DND-41 (cell line): ENCODE results near the gene SWI5.

Source experiments
- ATAC-seq: fragments of 200-7000 bp; cut with Tn5 transposase; 3 replicates; pipeline ENCODE4 v1.9.1; 2021; ENCODE audit warnings: low read depth; ENCODE audit not compliant: insufficient read depth
- DNase-seq: peaks from one replicate; pipeline ENCODE4 v3.0.0-alpha.2; 2020
- H2AFZ ChIP-seq: 2 replicates; pipeline ENCODE4 v1.6.0; 2012; ENCODE audit warnings: low read depth, low read length
- H3K27ac ChIP-seq: 2 replicates; pipeline ENCODE4 v1.5.1; 2012; ENCODE audit warnings: low read length, inconsistent platforms
- H3K27me3 ChIP-seq: fragments of 200-600 bp; sonication (generic); 2 replicates; pipeline ENCODE4 v1.6.0; 2012; ENCODE audit warnings: low read length, mild to moderate bottlenecking, inconsistent platforms; ENCODE audit not compliant: insufficient read depth, poor library complexity
- H3K36me3 ChIP-seq: 2 replicates; pipeline ENCODE4 v1.5.1; 2012; ENCODE audit warnings: low read length, inconsistent platforms; ENCODE audit not compliant: insufficient read depth
- H3K4me1 ChIP-seq: 2 replicates; pipeline ENCODE4 v1.5.1; 2012; ENCODE audit warnings: mild to moderate bottlenecking, low read length; ENCODE audit not compliant: insufficient read depth
- H3K4me2 ChIP-seq: 2 replicates; pipeline ENCODE4 v1.6.0; 2012; ENCODE audit warnings: mild to moderate bottlenecking, moderate library complexity, low read length, inconsistent platforms; ENCODE audit not compliant: insufficient read depth
- H3K4me3 ChIP-seq, 2 experiments: fragments of 200-600 bp in 1 of 2; shearing (Covaris generic) in 1 of 2; 2 replicates each; pipeline ENCODE4 v1.5.1; 2012 to 2016; ENCODE audit warnings: inconsistent platforms in 2 of 2, low read length in 2 of 2, mild to moderate bottlenecking in 2 of 2, low read depth in 1 of 2, moderate library complexity in 1 of 2
- H3K79me2 ChIP-seq: 2 replicates; pipeline ENCODE4 v1.6.0; 2012; ENCODE audit warnings: low read length, inconsistent platforms; ENCODE audit not compliant: insufficient read depth
- H3K9ac ChIP-seq: 2 replicates; pipeline ENCODE4 v1.6.0; 2012; ENCODE audit warnings: low read depth, mild to moderate bottlenecking, inconsistent platforms, low read length, moderate library complexity
- H3K9me3 ChIP-seq: 2 replicates; pipeline ENCODE4 v1.5.1; 2012; ENCODE audit warnings: low read length, moderate library complexity, mild to moderate bottlenecking, inconsistent platforms; ENCODE audit not compliant: insufficient read depth, severe bottlenecking
- H4K20me1 ChIP-seq: 2 replicates; pipeline ENCODE4 v1.6.0; 2012; ENCODE audit warnings: low read length; ENCODE audit not compliant: insufficient read depth
- CTCF ChIP-seq: IDR thresholded peaks from 2 replicates; pipeline ENCODE4 v1.5.1; 2012; ENCODE audit warnings: borderline replicate concordance, low read length, moderate library complexity, mild to moderate bottlenecking; ENCODE audit not compliant: poor library complexity, severe bottlenecking; ENCODE audit errors: extremely low read depth
- EZH2 ChIP-seq: IDR thresholded peaks from 3 replicates; pipeline ENCODE4 v1.6.1; 2012; ENCODE audit warnings: borderline replicate concordance, low read depth, mild to moderate bottlenecking, moderate library complexity, low read length, inconsistent platforms; ENCODE audit not compliant: severe bottlenecking

The SWI5 gene

DNA sequence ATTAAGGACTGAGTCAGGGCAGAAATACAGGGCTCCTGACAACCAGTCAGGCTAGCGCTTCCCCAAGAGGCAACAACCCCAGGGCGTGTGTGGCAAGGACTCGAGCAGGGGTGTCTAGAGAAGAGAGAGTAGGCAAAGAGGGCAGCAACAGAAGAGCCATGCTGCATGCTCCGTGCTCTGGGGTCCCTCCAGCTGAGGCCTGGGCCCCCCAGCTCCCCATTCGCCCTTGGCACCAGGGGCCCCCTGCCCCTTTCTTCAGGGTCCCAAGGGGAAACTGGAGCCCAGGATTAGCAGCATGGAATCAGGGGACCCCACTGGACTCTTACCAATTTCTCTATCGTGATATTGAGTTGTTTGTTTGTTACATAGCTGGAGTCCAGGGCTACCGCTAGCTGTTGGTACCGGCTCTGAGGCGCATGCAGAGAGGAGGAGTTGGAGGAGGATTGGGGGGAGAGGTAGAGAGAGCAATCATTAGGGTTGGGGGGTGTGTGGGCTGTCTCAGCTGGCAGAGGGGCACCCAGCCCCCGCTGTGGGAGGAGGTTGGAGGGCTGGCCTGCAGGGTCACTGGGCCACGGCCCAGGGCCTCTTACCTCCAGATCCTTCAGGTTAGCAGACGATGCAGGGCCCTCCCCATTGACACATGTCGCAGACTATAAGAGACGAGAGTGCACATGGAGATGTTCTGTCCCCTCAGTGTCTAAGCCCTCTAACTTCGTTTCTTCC, 9.0 kb upstream of the SWI5 start:
- Histone ChIP-seq H3K27ac (no peak overlapping the region), H3K4me2 (no peak overlapping the region), H3K36me3 (peaks cover 32% of the 10 kb centered on the region), H2AFZ (no peak overlapping the region), H3K4me1 (no peaks in the 10 kb centered on the region), H3K9me3 (no peaks in the 10 kb centered on the region), H3K79me2 (no peaks in the 10 kb centered on the region), H3K4me3 (no peak overlapping the region), H3K27me3 (no peaks in the 10 kb centered on the region), H3K9ac (no peak overlapping the region), H4K20me1 (no peaks in the 10 kb centered on the region)
- ATAC-seq (no peak), DNase-seq (no peak)
- TF ChIP-seq EZH2 = no peak
- no peak for TF ChIP-seq CTCF

DNA sequence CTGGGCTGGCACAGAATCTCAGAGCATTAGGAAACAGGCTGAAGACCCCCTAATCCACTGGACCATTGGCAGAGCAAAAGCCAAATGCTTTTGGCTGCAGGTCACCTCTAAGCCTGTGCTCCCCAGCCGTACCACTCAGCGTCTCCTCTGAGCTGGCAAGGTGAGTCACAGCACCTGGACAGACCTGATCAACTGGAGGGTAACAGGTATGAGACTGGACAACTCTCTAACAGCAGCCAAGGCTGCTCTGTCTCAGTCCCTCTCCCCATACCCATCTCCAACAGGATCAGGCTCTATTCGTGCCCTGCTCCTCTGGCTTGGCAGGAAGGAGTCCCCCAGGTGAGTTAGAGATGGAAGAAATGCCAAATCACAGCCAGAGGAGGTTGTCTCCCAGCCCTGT, 5.0 kb upstream of the SWI5 start:
- Histone ChIP-seq H4K20me1 (no peaks in the 10 kb centered on the region), H3K9me3 (no peaks in the 10 kb centered on the region), H3K27ac (no peak overlapping the region), H3K36me3 (peaks cover 34% of the 10 kb centered on the region), H3K9ac (no peak overlapping the region), H3K27me3 (no peaks in the 10 kb centered on the region), H3K4me2 (no peak overlapping the region), H2AFZ (no peak overlapping the region), H3K4me1 (peaks cover 16% of the 10 kb centered on the region), H3K79me2 (peaks cover 16% of the 10 kb centered on the region), H3K4me3 (no peak overlapping the region)
- DNase-seq (no peak), ATAC-seq (no peak)
- TF ChIP-seq CTCF (no peak), EZH2 (no peak)

- peaks cover 19% of the 10 kb centered on the region for H3K79me2 ChIP-seq
- H3K36me3 ChIP-seq = peaks cover 34% of the 10 kb centered on the region
- H4K20me1 ChIP-seq = no peaks in the 10 kb centered on the region
- no peak overlapping the region for H3K4me2 ChIP-seq
- no peaks in the 10 kb centered on the region for H3K27me3 ChIP-seq
- DNase-seq (no peak), ATAC-seq (no peak)
- no peak overlapping the region for H3K27ac ChIP-seq
- no peak overlapping the region for H3K4me3 ChIP-seq
- no peaks in the 10 kb centered on the region for H3K9me3 ChIP-seq
- peaks cover 17% of the 10 kb centered on the region for H3K4me1 ChIP-seq
- TF ChIP-seq EZH2 = no peak
- no peak for TF ChIP-seq CTCF
- H3K9ac ChIP-seq = no peak overlapping the region
- H2AFZ ChIP-seq = no peak overlapping the region
These were observed 4.6 kb upstream of the SWI5 start for GRCh38 chr9:128271512-128271911.
